ENCODE results near the gene C19orf73.

DNA sequence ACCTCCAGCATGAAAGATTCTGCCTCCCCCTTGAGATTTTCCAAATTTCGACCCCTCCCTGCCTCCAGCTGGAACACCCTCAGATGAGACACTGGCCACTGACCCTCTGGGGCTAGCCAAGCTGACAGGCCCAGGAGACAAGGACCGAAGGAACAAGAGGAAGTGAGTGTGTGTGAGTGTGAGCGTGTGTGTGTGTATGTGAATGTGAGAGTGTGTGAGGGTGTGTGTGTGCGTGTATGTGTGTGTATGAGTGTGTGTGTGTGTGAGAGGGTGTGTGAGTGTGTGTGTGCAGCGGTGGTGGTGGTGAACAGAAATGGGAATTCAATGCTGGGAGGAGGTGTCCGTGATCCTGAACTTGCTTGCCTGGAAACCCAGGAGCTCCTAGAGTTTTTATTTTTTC lies 22.4 kb upstream of the C19orf73 start:
- TF ChIP-seq, protein P1, sequence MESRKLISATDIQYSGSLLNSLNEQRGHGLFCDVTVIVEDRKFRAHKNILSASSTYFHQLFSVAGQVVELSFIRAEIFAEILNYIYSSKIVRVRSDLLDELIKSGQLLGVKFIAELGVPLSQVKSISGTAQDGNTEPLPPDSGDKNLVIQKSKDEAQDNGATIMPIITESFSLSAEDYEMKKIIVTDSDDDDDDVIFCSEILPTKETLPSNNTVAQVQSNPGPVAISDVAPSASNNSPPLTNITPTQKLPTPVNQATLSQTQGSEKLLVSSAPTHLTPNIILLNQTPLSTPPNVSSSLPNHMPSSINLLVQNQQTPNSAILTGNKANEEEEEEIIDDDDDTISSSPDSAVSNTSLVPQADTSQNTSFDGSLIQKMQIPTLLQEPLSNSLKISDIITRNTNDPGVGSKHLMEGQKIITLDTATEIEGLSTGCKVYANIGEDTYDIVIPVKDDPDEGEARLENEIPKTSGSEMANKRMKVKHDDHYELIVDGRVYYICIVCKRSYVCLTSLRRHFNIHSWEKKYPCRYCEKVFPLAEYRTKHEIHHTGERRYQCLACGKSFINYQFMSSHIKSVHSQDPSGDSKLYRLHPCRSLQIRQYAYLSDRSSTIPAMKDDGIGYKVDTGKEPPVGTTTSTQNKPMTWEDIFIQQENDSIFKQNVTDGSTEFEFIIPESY (IDR thresholded peaks at IDR 0.05), result no peak
- TF ChIP-seq, protein P2, sequence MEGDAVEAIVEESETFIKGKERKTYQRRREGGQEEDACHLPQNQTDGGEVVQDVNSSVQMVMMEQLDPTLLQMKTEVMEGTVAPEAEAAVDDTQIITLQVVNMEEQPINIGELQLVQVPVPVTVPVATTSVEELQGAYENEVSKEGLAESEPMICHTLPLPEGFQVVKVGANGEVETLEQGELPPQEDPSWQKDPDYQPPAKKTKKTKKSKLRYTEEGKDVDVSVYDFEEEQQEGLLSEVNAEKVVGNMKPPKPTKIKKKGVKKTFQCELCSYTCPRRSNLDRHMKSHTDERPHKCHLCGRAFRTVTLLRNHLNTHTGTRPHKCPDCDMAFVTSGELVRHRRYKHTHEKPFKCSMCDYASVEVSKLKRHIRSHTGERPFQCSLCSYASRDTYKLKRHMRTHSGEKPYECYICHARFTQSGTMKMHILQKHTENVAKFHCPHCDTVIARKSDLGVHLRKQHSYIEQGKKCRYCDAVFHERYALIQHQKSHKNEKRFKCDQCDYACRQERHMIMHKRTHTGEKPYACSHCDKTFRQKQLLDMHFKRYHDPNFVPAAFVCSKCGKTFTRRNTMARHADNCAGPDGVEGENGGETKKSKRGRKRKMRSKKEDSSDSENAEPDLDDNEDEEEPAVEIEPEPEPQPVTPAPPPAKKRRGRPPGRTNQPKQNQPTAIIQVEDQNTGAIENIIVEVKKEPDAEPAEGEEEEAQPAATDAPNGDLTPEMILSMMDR (IDR thresholded peaks at IDR 0.05; ENCODE audit: low read depth, low read length, missing input control), result no peak
- TF ChIP-seq SP1 (IDR thresholded peaks at IDR 0.05), result no peak
- no peak for TF ChIP-seq RAD21 (IDR thresholded peaks at IDR 0.05)
- TF ChIP-seq, protein P3, sequence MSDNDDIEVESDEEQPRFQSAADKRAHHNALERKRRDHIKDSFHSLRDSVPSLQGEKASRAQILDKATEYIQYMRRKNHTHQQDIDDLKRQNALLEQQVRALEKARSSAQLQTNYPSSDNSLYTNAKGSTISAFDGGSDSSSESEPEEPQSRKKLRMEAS (IDR thresholded peaks at IDR 0.05), result no peak
- TF ChIP-seq GABPA (IDR thresholded peaks at IDR 0.05 in 1 of 2, conservative IDR thresholded peaks at IDR 0.05 in 1 of 2), result no peak
- TF ChIP-seq JUND (IDR thresholded peaks at IDR 0.05), result no peak
- no peak for TF ChIP-seq TAF1 (conservative IDR thresholded peaks at IDR 0.05)
- TF ChIP-seq HNF4A (conservative IDR thresholded peaks at IDR 0.05), result no peak
- TF ChIP-seq, protein P4, sequence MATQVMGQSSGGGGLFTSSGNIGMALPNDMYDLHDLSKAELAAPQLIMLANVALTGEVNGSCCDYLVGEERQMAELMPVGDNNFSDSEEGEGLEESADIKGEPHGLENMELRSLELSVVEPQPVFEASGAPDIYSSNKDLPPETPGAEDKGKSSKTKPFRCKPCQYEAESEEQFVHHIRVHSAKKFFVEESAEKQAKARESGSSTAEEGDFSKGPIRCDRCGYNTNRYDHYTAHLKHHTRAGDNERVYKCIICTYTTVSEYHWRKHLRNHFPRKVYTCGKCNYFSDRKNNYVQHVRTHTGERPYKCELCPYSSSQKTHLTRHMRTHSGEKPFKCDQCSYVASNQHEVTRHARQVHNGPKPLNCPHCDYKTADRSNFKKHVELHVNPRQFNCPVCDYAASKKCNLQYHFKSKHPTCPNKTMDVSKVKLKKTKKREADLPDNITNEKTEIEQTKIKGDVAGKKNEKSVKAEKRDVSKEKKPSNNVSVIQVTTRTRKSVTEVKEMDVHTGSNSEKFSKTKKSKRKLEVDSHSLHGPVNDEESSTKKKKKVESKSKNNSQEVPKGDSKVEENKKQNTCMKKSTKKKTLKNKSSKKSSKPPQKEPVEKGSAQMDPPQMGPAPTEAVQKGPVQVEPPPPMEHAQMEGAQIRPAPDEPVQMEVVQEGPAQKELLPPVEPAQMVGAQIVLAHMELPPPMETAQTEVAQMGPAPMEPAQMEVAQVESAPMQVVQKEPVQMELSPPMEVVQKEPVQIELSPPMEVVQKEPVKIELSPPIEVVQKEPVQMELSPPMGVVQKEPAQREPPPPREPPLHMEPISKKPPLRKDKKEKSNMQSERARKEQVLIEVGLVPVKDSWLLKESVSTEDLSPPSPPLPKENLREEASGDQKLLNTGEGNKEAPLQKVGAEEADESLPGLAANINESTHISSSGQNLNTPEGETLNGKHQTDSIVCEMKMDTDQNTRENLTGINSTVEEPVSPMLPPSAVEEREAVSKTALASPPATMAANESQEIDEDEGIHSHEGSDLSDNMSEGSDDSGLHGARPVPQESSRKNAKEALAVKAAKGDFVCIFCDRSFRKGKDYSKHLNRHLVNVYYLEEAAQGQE (IDR thresholded peaks at IDR 0.05), result no peak
- TF ChIP-seq YY1 (IDR thresholded peaks at IDR 0.05), result no peak
